Keratinocyte (primary cell): ENCODE measurements around the gene MMRN2.

Source experiments
- CTCF ChIP-seq, 3 experiments: IDR thresholded peaks in 1 of 3; conservative IDR thresholded peaks in 1 of 3; optimal IDR thresholded peaks in 1 of 3; 2 replicates in 2 of 3; 3 replicates in 1 of 3; pipeline versions ENCODE3 to v1.5.1; 2011; ENCODE audit warnings: low read length in 3 of 3, mild to moderate bottlenecking in 3 of 3, moderate library complexity in 2 of 3, control low read depth in 1 of 3, inconsistent platforms in 1 of 3; ENCODE audit not compliant: insufficient read depth in 2 of 3; ENCODE audit errors: extremely low read depth in 1 of 3
- EZH2 ChIP-seq: IDR thresholded peaks from one replicate; pipeline ENCODE4 v1.6.1; 2012; ENCODE audit warnings: inconsistent platforms, mild to moderate bottlenecking, low read length, moderate library complexity

- no peak for TF ChIP-seq CTCF (optimal IDR thresholded peaks at IDR 0.05 in 1 of 3, IDR thresholded peaks at IDR 0.05 in 1 of 3, conservative IDR thresholded peaks at IDR 0.05 in 1 of 3; ENCODE audit: extremely low read depth in 1 of 3, insufficient read depth in 2 of 3, low read length in 3 of 3)
- no peak for TF ChIP-seq EZH2
These were observed 7.4 kb upstream of the MMRN2 start for GRCh38 chr10:86964847-86965190.
